ENCODE data around the gene KMT5B.

DNA sequence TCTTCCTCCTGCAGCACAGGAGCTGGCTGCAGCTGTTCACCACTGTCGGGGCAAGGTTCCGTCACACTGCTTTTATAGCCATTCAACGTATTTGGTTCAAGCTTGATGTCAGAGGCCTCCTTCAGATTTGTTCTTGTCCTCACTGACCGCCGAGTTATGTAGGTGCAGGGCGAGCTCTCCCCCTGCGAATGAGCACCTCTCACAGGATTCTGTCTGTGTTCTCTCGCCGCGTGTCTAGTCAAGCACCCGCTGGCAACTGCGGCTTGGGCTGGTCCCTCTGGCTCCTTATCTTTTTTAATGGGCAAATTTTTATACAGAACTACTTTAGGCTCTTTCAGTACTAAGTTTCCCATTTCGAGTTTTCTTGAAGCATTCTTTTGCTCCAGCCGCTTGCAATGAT lies 54.5 kb downstream of the KMT5B start:
- TF ChIP-seq NFE2L1 (CRISPR knock-in tag; IDR thresholded peaks at IDR 0.05) (no peak), E2F1 (CRISPR knock-in tag; IDR thresholded peaks at IDR 0.05) (no peak), ZBTB21 (CRISPR knock-in tag; IDR thresholded peaks at IDR 0.05; ENCODE audit: borderline replicate concordance) (no peak), PRDM15 (CRISPR knock-in tag; IDR thresholded peaks at IDR 0.05) (no peak), SP1 (CRISPR knock-in tag; conservative IDR thresholded peaks at IDR 0.05) (no peak)
